NCI-H1694 treated with DMSO at 0.1 percent for 48 hours (cell line): ENCODE measurements around the gene PAK5.

Experiments used
- DNase-seq: peaks from one replicate; lab custom pipeline; 2025; lab: John Stamatoyannopoulos, UW

PAK5 gene

GRCh38 chr20:9838378-9839295, at the start of gene PAK5:
TSS of gene PAK5 (minus strand) at chr20:9839076. CDS start at chr20:9644328, 194,748 bp downstream.
- DNase-seq, result peak; percentile 87

- no peak for DNase-seq
These were observed 48.8 kb upstream of the PAK5 start for GRCh38 chr20:9887706-9888105.

GRCh38 chr20:9886227-9886626, 47.4 kb upstream of the PAK5 start:
- no peak for DNase-seq

GRCh38 chr20:9884666-9885065, 45.8 kb upstream of the PAK5 start:
- DNase-seq, result no peak

- DNase-seq, result peak; percentile 38
These were observed 45.2 kb upstream of the PAK5 start for GRCh38 chr20:9884061-9884460.

- DNase-seq, result no peak
These were observed 39.1 kb upstream of the PAK5 start for GRCh38 chr20:9877932-9878495.

- no peak for DNase-seq
These were observed 28.5 kb upstream of the PAK5 start for GRCh38 chr20:9867196-9867980.

- DNase-seq, result no peak
These were observed 13.7 kb upstream of the PAK5 start for GRCh38 chr20:9852566-9852965.

- DNase-seq, result no peak
These were observed 750 bp upstream of the PAK5 start for GRCh38 chr20:9839626-9840025.

GRCh38 chr20:9838035-9838377, 870 bp downstream of the PAK5 start:
- peak; percentile 34 for DNase-seq

- DNase-seq, result peak; percentile 34
These were observed 1.2 kb downstream of the PAK5 start for GRCh38 chr20:9837634-9838033.

- no peak for DNase-seq
These were observed 3.6 kb downstream of the PAK5 start for GRCh38 chr20:9835302-9835701.

- no peak for DNase-seq
These were observed 7.8 kb downstream of the PAK5 start for GRCh38 chr20:9831032-9831431.

- DNase-seq, result no peak
These were observed 9.0 kb downstream of the PAK5 start for GRCh38 chr20:9829835-9830234.

- DNase-seq, result no peak
These were observed 21.2 kb downstream of the PAK5 start for GRCh38 chr20:9817654-9818053.

GRCh38 chr20:9815632-9816031, 23.2 kb downstream of the PAK5 start:
- DNase-seq, result no peak

- DNase-seq, result no peak
These were observed 28.1 kb downstream of the PAK5 start for GRCh38 chr20:9810738-9811137.

- no peak for DNase-seq
These were observed 29.6 kb downstream of the PAK5 start for GRCh38 chr20:9809271-9809670.

GRCh38 chr20:9808166-9808565, 30.7 kb downstream of the PAK5 start:
- no peak for DNase-seq

- DNase-seq, result peak; percentile 85
These were observed 31.7 kb downstream of the PAK5 start for GRCh38 chr20:9807136-9807535.

GRCh38 chr20:9800421-9800820, 38.5 kb downstream of the PAK5 start:
- no peak for DNase-seq

- no peak for DNase-seq
These were observed 44.0 kb downstream of the PAK5 start for GRCh38 chr20:9794831-9795230.

- DNase-seq, result no peak
These were observed 46.2 kb downstream of the PAK5 start for GRCh38 chr20:9792674-9793073.
